Osteocyte (in vitro differentiated cells): Measurements from ENCODE around the gene TBCE. TPM values are rescaled to one million over a fixed set of nuclear protein-coding genes. Genes with fewer than 3 reads are reported as not detected.
"Not testable (repeated sequence)": the region's sequence is repeated elsewhere in the genome, so short reads cannot be mapped to it uniquely, and the experiment has no call there.

Experiments used
- DNase-seq: peaks from one replicate; pipeline ENCODE4 v3.0.0; 2021; ENCODE audit warnings: mixed read lengths; ENCODE audit not compliant: unreplicated experiment; ENCODE audit errors: extremely low spot score
- H3K27ac Mint-ChIP-seq: one replicate; pipeline ENCODE4 v1.8.0; 2021; ENCODE audit warnings: mild to moderate bottlenecking, mixed read lengths; ENCODE audit not compliant: unreplicated experiment
- H3K27me3 Mint-ChIP-seq: one replicate; pipeline ENCODE4 v1.8.0; 2021; ENCODE audit warnings: mixed read lengths; ENCODE audit not compliant: unreplicated experiment
- H3K36me3 Mint-ChIP-seq: one replicate; pipeline ENCODE4 v1.8.0; 2021; ENCODE audit warnings: mixed read lengths; ENCODE audit not compliant: unreplicated experiment
- H3K4me1 Mint-ChIP-seq: one replicate; pipeline ENCODE4 v1.8.0; 2021; ENCODE audit warnings: mixed read lengths; ENCODE audit not compliant: unreplicated experiment
- H3K4me3 Mint-ChIP-seq: one replicate; pipeline ENCODE4 v1.8.0; 2021; ENCODE audit warnings: mild to moderate bottlenecking, moderate library complexity, mixed read lengths; ENCODE audit not compliant: unreplicated experiment
- H3K9me3 Mint-ChIP-seq: one replicate; pipeline ENCODE4 v1.8.0; 2021; ENCODE audit warnings: mixed read lengths; ENCODE audit not compliant: unreplicated experiment
- CTCF ChIP-seq: fragments of 200-600 bp; sonication (generic); IDR thresholded peaks from 2 replicates; pipeline ENCODE4 v1.5.0; 2021; ENCODE audit warnings: antibody characterized with exemption, mild to moderate bottlenecking, moderate library complexity
- total RNA-seq: library from RNA; stranded (reverse); gene quantifications from 2 replicates; pipeline ENCODE4 v1.2.1, GENCODE V29; 2021

TBCE gene
- total RNA-seq, 1 donor from 2014 or later, result 30.3 TPM

- Mint-ChIP-seq H3K27me3 (no peaks in the 10 kb centered on the region), H3K36me3 (peaks cover 21% of the 10 kb centered on the region), H3K4me1 (peaks cover 3% of the 10 kb centered on the region), H3K9me3 (no peaks in the 10 kb centered on the region), H3K4me3 (no peak overlapping the region), H3K27ac (no peak overlapping the region)
- DNase-seq, result no peak
- no peak for TF ChIP-seq CTCF
Measured at GRCh38 chr1:235461954-235462353, 94.7 kb downstream of the TBCE start.

- not testable (repeated sequence) for DNase-seq, H3K27ac Mint-ChIP-seq, H3K4me3 Mint-ChIP-seq, H3K9me3 Mint-ChIP-seq, H3K27me3 Mint-ChIP-seq, H3K4me1 Mint-ChIP-seq
- H3K36me3 Mint-ChIP-seq, result peaks cover 21% of the 10 kb centered on the region
Measured at GRCh38 chr1:235462832-235463231, 95.6 kb downstream of the TBCE start.

GRCh38 chr1:235465066-235465465 lies 97.8 kb downstream of the TBCE start:
- H3K36me3 Mint-ChIP-seq, result peaks cover 29% of the 10 kb centered on the region
- DNase-seq, result no peak
- no peaks in the 10 kb centered on the region for H3K9me3 Mint-ChIP-seq
- no peak overlapping the region for H3K27ac Mint-ChIP-seq
- no peaks in the 10 kb centered on the region for H3K27me3 Mint-ChIP-seq
- no peak overlapping the region for H3K4me3 Mint-ChIP-seq
- TF ChIP-seq CTCF, result no peak
- H3K4me1 Mint-ChIP-seq, result peaks cover 10% of the 10 kb centered on the region

- no peak for DNase-seq
- Mint-ChIP-seq H3K36me3 (peaks cover 32% of the 10 kb centered on the region), H3K27me3 (no peaks in the 10 kb centered on the region), H3K27ac (no peak overlapping the region), H3K9me3 (no peaks in the 10 kb centered on the region), H3K4me1 (peaks cover 7% of the 10 kb centered on the region), H3K4me3 (no peak overlapping the region)
- TF ChIP-seq CTCF, result no peak
Measured at GRCh38 chr1:235468004-235468403, 100.8 kb downstream of the TBCE start.

DNA sequence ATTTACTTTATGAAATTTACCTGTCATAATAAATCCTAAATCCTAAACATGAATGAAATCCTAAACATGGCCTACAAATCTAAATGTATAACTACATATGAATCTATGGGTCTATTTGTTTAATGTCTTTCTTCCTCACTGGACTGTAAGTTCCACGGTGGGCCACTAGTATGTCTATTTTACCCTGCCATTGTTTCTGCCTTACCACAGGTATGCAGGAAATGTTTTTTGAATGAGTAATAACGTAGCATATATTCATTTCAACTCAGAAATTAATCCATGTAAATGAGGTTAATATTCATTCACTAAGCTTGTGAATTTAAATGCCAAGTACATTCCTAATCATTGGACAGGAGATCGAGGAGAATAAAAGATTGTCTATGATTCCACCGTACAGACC lies 101.7 kb downstream of the TBCE start:
- no peaks in the 10 kb centered on the region for H3K27me3 Mint-ChIP-seq
- no peak for TF ChIP-seq CTCF
- peaks cover 34% of the 10 kb centered on the region for H3K36me3 Mint-ChIP-seq
- no peaks in the 10 kb centered on the region for H3K9me3 Mint-ChIP-seq
- no peak for DNase-seq
- H3K4me3 Mint-ChIP-seq, result no peak overlapping the region
- no peak overlapping the region for H3K27ac Mint-ChIP-seq
- H3K4me1 Mint-ChIP-seq, result peaks cover 7% of the 10 kb centered on the region

GRCh38 chr1:235469897-235470296 lies 102.7 kb downstream of the TBCE start:
- H3K36me3 Mint-ChIP-seq, result peaks cover 26% of the 10 kb centered on the region
- H3K4me3 Mint-ChIP-seq, H3K9me3 Mint-ChIP-seq, DNase-seq, H3K27ac Mint-ChIP-seq, H3K4me1 Mint-ChIP-seq, H3K27me3 Mint-ChIP-seq: not testable (repeated sequence)
